Thyroid gland (tissue), 4 donors: ENCODE data around the gene LDB2.

Experiments
- CTCF ChIP-seq, 6 experiments: fragments of 200-600 bp in 3 of 6; fragments of 450-650 bp in 3 of 6; sonication (generic) in 3 of 6; IDR thresholded peaks; one replicate each; pipeline ENCODE4 v1.5.1; 2016 to 2019; ENCODE audit warnings: antibody characterized with exemption in 6 of 6, mild to moderate bottlenecking in 2 of 6, inconsistent platforms in 1 of 6, moderate library complexity in 1 of 6
- POLR2A ChIP-seq, 2 donors: fragments of 450-650 bp; IDR thresholded peaks; one replicate each; pipeline ENCODE4 v1.6.1; 2017; ENCODE audit warnings: antibody characterized with exemption in 2 of 2, mild to moderate bottlenecking in 2 of 2, moderate library complexity in 1 of 2

GRCh38 chr4:16677001-16677944 is 221.2 kb downstream of the LDB2 start:
- TF ChIP-seq POLR2A (IDR thresholded peaks at IDR 0.05) (no peak), CTCF (IDR thresholded peaks at IDR 0.05) (no peak)
